HG02870 (cell line): ENCODE measurements around the gene GAL.

Experiments
- ATAC-seq: cut with Tn5 transposase; IDR thresholded peaks from one replicate; pipeline ENCODE4 v1.9.1; 2021; ENCODE audit warnings: mild to moderate bottlenecking, moderate library complexity; ENCODE audit not compliant: unreplicated experiment

Gene GAL

GRCh38 chr11:68658661-68659060, 25.7 kb upstream of the GAL start:
- no peak for ATAC-seq

GRCh38 chr11:68659158-68659921, 25.0 kb upstream of the GAL start:
- ATAC-seq = no peak

GRCh38 chr11:68660066-68660810, 24.1 kb upstream of the GAL start:
- ATAC-seq = no peak

GRCh38 chr11:68661014-68661413, 23.3 kb upstream of the GAL start:
- ATAC-seq = no peak

GRCh38 chr11:68661697-68662603, 22.4 kb upstream of the GAL start:
- no peak for ATAC-seq

GRCh38 chr11:68663482-68664010, 20.8 kb upstream of the GAL start:
- ATAC-seq = no peak

GRCh38 chr11:68664141-68664540, 20.2 kb upstream of the GAL start:
- no peak for ATAC-seq

- ATAC-seq = no peak
Measured at GRCh38 chr11:68664906-68665305, 19.4 kb upstream of the GAL start.

GRCh38 chr11:68665436-68665835, 18.9 kb upstream of the GAL start:
- ATAC-seq = no peak

GRCh38 chr11:68666849-68667248, 17.5 kb upstream of the GAL start:
- no peak for ATAC-seq

GRCh38 chr11:68667511-68668500, 16.5 kb upstream of the GAL start:
- no peak for ATAC-seq

GRCh38 chr11:68669301-68670090, 14.8 kb upstream of the GAL start:
- ATAC-seq = no peak

- ATAC-seq = no peak
Measured at GRCh38 chr11:68670208-68670992, 13.9 kb upstream of the GAL start.

- no peak for ATAC-seq
Measured at GRCh38 chr11:68673306-68673945, 10.9 kb upstream of the GAL start.

GRCh38 chr11:68673991-68674390, 10.4 kb upstream of the GAL start:
- no peak for ATAC-seq

- ATAC-seq = no peak
Measured at GRCh38 chr11:68674461-68674860, 9.9 kb upstream of the GAL start.

GRCh38 chr11:68677432-68677831, 6.9 kb upstream of the GAL start:
- ATAC-seq = no peak

- ATAC-seq = no peak
Measured at GRCh38 chr11:68678031-68678441, 6.3 kb upstream of the GAL start.
